WTC11 (cell line): ENCODE results near the gene HTRA1. TPM values are rescaled to one million over a fixed set of nuclear protein-coding genes. Genes with fewer than 3 reads are reported as not detected.

Experiments
- ATAC-seq: fragments of 200-7000 bp; cut with Tn5 transposase; 2 replicates; pipeline ENCODE4 v1.10.0; 2021; ENCODE audit warnings: mild to moderate bottlenecking, moderate library complexity
- CTCF ChIA-PET: fragments of 300-600 bp; sonication (Branson Sonifier 250); formaldehyde crosslinking; loops from one replicate; lab custom pipeline; 2021; ENCODE audit warnings: antibody characterized with exemption; lab: Charles Lee
- POLR2A ChIA-PET: fragments of 350-600 bp; sonication (Branson Sonifier 250); formaldehyde crosslinking; loops from one replicate; lab custom pipeline; 2021; ENCODE audit warnings: antibody characterized with exemption; lab: Charles Lee
- DNase-seq: peaks from one replicate; pipeline ENCODE4 v3.0.0; 2021; ENCODE audit warnings: low spot score
- H3K27ac Mint-ChIP-seq: 2 replicates; pipeline ENCODE4 v1.8.0; 2021; ENCODE audit warnings: mixed read lengths
- H3K27me3 Mint-ChIP-seq: 2 replicates; pipeline ENCODE4 v1.8.0; 2021; ENCODE audit warnings: low read depth, mild to moderate bottlenecking, moderate library complexity, mixed read lengths
- H3K36me3 Mint-ChIP-seq: 2 replicates; pipeline ENCODE4 v1.8.0; 2021; ENCODE audit warnings: mixed read lengths
- H3K4me1 Mint-ChIP-seq: 2 replicates; pipeline ENCODE4 v1.8.0; 2022; ENCODE audit warnings: mixed read lengths
- H3K4me3 Mint-ChIP-seq: 2 replicates; pipeline ENCODE4 v1.8.0; 2021; ENCODE audit warnings: mild to moderate bottlenecking, moderate library complexity, mixed read lengths
- H3K9me3 Mint-ChIP-seq: 2 replicates; pipeline ENCODE4 v1.8.0; 2021; ENCODE audit warnings: mixed read lengths
- AR ChIP-seq: fragments of 250-450 bp; sonication (Bioruptor Pico); IDR thresholded peaks from 2 replicates; pipeline ENCODE4 v1.9.0; 2021; ENCODE audit warnings: mild to moderate bottlenecking
- ATF1 ChIP-seq: sonication (generic); formaldehyde crosslinking; IDR thresholded peaks from 2 replicates; pipeline ENCODE4 v1.8.1; 2023; ENCODE audit warnings: mild to moderate bottlenecking, moderate library complexity, missing genetic modification reagents
- ATF6 ChIP-seq: sonication (generic); formaldehyde crosslinking; IDR thresholded peaks from 2 replicates; pipeline ENCODE4 v1.8.1; 2023; ENCODE audit warnings: mild to moderate bottlenecking, missing genetic modification reagents
- CREB1 ChIP-seq: sonication (generic); formaldehyde crosslinking; IDR thresholded peaks from 2 replicates; pipeline ENCODE4 v1.8.0; 2023; ENCODE audit warnings: mild to moderate bottlenecking, missing genetic modification reagents
- CREM ChIP-seq: sonication (generic); formaldehyde crosslinking; IDR thresholded peaks from 2 replicates; pipeline ENCODE4 v1.8.1; 2022; ENCODE audit warnings: mild to moderate bottlenecking, missing genetic modification reagents, moderate library complexity
- CTCF ChIP-seq: fragments of 200-600 bp; IDR thresholded peaks from 2 replicates; pipeline ENCODE4 v1.8.0; 2022; ENCODE audit warnings: antibody characterized with exemption
- FOXJ3 ChIP-seq: sonication (generic); formaldehyde crosslinking; IDR thresholded peaks from 2 replicates; pipeline ENCODE4 v1.9.0; 2021; ENCODE audit warnings: missing genetic modification reagents, mild to moderate bottlenecking, borderline replicate concordance
- FOXP4 ChIP-seq: sonication (generic); formaldehyde crosslinking; IDR thresholded peaks from 2 replicates; pipeline ENCODE4 v1.8.0; 2022; ENCODE audit warnings: mild to moderate bottlenecking, missing genetic modification reagents
- GABPB1 ChIP-seq: sonication (generic); formaldehyde crosslinking; IDR thresholded peaks from 2 replicates; pipeline ENCODE4 v1.8.1; 2023; ENCODE audit warnings: mild to moderate bottlenecking, missing genetic modification reagents
- NFE2L1 ChIP-seq: sonication (generic); formaldehyde crosslinking; IDR thresholded peaks from 2 replicates; pipeline ENCODE4 v1.8.1; 2023; ENCODE audit warnings: missing genetic modification reagents
- RELA ChIP-seq: sonication (generic); formaldehyde crosslinking; IDR thresholded peaks from 2 replicates; pipeline ENCODE4 v1.8.1; 2022; ENCODE audit warnings: missing genetic modification reagents, mild to moderate bottlenecking, borderline replicate concordance
- ZNF317 ChIP-seq: sonication (generic); formaldehyde crosslinking; IDR thresholded peaks from 2 replicates; pipeline ENCODE4 v1.8.1; 2023; ENCODE audit warnings: low read depth, mild to moderate bottlenecking, moderate library complexity, missing genetic modification reagents, borderline replicate concordance
- ZNF423 ChIP-seq: fragments of 250-450 bp; sonication (Bioruptor Pico); IDR thresholded peaks from 2 replicates; pipeline ENCODE4 v2.1.2; 2022; ENCODE audit warnings: mild to moderate bottlenecking, moderate library complexity
- ZNF425 ChIP-seq: fragments of 250-450 bp; sonication (Bioruptor Pico); conservative IDR thresholded peaks from 2 replicates; pipeline ENCODE4 v1.9.0; 2021; ENCODE audit warnings: mild to moderate bottlenecking
- ZNF532 ChIP-seq: fragments of 250-450 bp; sonication (Bioruptor Pico); IDR thresholded peaks from 2 replicates; pipeline ENCODE4 v1.9.0; 2021; ENCODE audit warnings: mild to moderate bottlenecking, borderline replicate concordance
- ZNF671 ChIP-seq: fragments of 250-450 bp; sonication (Bioruptor Pico); IDR thresholded peaks from 2 replicates; pipeline ENCODE4 v1.8.0; 2021; ENCODE audit warnings: mild to moderate bottlenecking
- ZSCAN18 ChIP-seq: fragments of 250-450 bp; sonication (Bioruptor Pico); IDR thresholded peaks from 2 replicates; pipeline ENCODE4 v2.1.2; 2022; ENCODE audit warnings: mild to moderate bottlenecking, moderate library complexity
- total RNA-seq: library from RNA; stranded (reverse); gene quantifications from 3 replicates; pipeline ENCODE4 v1.2.3, GENCODE V29; 2021

HTRA1 gene
- total RNA-seq, 1 experiment from 2014 or later = 18.3 TPM

GRCh38 chr10:122471531-122472177, 10.3 kb downstream of the HTRA1 start (continued):
- no peak for TF ChIP-seq AR (CRISPR knock-in tag)
- TF ChIP-seq GABPB1 = no peak
- TF ChIP-seq NFE2L1 (CRISPR knock-in tag) = no peak
- TF ChIP-seq RELA (CRISPR knock-in tag) = no peak
- TF ChIP-seq FOXP4 (CRISPR knock-in tag) = no peak
- TF ChIP-seq, all 79 proteins: peak for 0

- CTCF ChIA-PET = interaction anchor here (1.7 kb wide), 2 partner anchors 174 to 193 kb away, joined by 4 to 5 read pairs; no protein-coding TSS in a partner anchor
- H3K36me3 Mint-ChIP-seq = no peaks in the 10 kb centered on the region
- POLR2A ChIA-PET = no interaction called here
- peaks cover 44% of the 10 kb centered on the region for H3K4me1 Mint-ChIP-seq
- no peak for ATAC-seq
- no peaks in the 10 kb centered on the region for H3K9me3 Mint-ChIP-seq
- DNase-seq = no peak
- H3K27ac Mint-ChIP-seq = no peak overlapping the region
- H3K27me3 Mint-ChIP-seq = no peaks in the 10 kb centered on the region
- no peak overlapping the region for H3K4me3 Mint-ChIP-seq
- no peak for TF ChIP-seq ZNF317 (CRISPR knock-in tag)
- TF ChIP-seq CREM (CRISPR knock-in tag) = no peak
- no peak for TF ChIP-seq ZNF425 (CRISPR knock-in tag)
- no peak for TF ChIP-seq ATF1 (CRISPR knock-in tag)
- no peak for TF ChIP-seq ZSCAN18 (CRISPR knock-in tag)
- no peak for TF ChIP-seq ZNF423 (CRISPR knock-in tag)
- TF ChIP-seq ZNF532 = no peak
- TF ChIP-seq ZNF671 (CRISPR knock-in tag) = no peak
- no peak for TF ChIP-seq FOXJ3
- TF ChIP-seq CTCF = no peak
- no peak for TF ChIP-seq CREB1 (CRISPR knock-in tag)
- TF ChIP-seq ATF6 (CRISPR knock-in tag) = no peak
These were observed 11.8 kb downstream of the HTRA1 start for GRCh38 chr10:122473116-122473515.
